Stimulated activated CD4-positive, alpha-beta T cell treated with anti-CD3 and anti-CD28 coated beads, Interleukin-12 subunit alpha, Interleukin-12 subunit beta, amount 100 ng/mL, for 24 hours (primary cell): ENCODE measurements around the gene STEAP2.
"Not testable (repeated sequence)": the region's sequence is repeated elsewhere in the genome, so short reads cannot be mapped to it uniquely, and the experiment has no call there.

Experiments used
- DNase-seq, 2 experiments: peaks; one replicate each; pipeline ENCODE4 v3.0.0-alpha.2; 2020; ENCODE audit warnings: low read depth in 2 of 2

STEAP2 gene

GRCh38 chr7:90233569-90233968, 22.0 kb downstream of the STEAP2 start:
- no peak for DNase-seq

- DNase-seq, result no peak
These were observed 25.3 kb downstream of the STEAP2 start for GRCh38 chr7:90236721-90237289.

- DNase-seq, result no peak
These were observed 26.5 kb downstream of the STEAP2 start for GRCh38 chr7:90238022-90238421.

- no peak for DNase-seq
These were observed 27.0 kb downstream of the STEAP2 start for GRCh38 chr7:90238583-90238982.

DNA sequence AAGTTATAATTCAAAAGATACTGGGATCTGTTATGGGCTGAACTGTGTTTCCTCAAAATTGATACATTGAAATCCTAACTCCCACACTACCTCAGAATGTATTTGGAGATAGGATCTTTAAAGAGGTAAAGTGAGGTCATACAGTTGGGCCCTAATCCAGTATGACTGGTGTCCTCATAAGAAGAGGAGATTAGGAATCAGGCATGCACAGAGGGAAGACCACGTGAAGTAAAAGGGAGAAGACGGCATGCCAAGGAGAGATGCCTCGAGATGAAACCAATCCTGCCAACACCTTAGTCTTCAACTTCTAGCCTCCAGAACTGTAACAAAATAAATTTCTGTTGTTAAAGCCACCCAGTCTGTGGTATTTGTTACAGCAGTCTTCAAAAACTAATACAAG, 27.5 kb downstream of the STEAP2 start:
- DNase-seq, result no peak

DNA sequence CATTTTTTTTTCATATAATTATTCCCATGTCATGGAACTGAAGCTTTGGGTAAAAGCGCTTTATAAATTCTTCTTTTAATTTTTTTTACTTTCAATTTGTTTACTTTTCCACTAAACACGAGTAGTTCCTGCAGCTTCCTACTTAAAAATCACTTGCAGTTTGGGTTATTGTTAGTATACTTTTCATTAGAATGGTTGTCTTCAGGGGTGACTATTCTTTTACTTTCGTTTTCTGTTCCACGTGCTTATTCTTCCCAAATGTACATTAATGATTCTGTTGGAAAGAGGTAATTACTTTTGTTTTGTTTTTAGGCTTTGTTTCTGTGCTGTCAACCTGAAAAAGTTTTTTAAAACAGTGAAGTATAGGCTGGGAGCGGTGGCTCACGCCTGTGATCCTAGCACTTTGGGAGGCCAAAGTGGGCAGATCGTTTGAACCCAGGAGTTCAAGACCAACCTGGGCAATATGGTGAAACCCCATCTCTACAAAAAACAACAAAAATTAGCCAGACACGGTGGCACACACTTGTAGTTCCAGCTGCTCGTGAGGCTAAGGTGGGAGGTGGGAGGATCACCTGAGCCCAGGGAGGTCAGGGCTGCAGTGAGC, 28.2 kb downstream of the STEAP2 start:
- no peak for DNase-seq

DNA sequence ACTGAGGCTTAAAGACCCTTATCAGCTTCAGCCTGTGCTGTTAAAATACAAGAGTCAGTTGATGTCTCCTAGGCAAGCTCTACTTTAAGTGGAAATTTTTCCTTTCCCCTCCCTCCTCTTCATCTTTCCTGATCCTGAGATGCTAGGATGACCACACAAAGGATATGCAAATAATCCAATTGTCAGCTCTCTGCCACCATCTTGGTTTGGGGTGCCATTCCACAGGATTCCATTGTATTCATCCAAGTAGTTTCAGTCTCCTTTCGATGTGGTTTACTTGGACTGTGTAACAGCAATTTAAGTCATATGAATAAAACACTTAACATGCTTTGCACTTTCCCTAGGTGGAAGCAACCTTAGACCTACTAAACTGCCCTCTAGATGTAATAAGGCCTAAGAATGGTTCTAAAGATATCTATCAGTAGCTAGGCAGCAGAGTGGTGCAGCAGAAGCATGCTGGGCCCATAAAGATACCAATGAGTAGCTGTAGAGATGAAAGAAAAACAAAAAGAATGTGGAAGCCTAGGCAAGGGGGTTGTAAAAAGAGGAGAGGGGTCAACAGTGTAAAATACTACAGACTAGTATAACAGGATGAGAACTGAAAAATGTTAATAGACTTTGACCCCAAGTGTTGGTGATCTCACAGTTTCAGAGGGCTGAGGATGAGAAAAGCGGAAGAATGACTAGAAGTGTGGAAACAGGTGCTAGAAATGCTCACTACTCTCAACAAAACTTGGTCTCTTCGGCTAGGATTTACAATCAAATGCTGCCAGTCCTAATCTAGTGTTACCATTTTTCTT, 31.0 kb downstream of the STEAP2 start:
- DNase-seq, result no peak

GRCh38 chr7:90243556-90243955, 32.0 kb downstream of the STEAP2 start:
- no peak for DNase-seq

GRCh38 chr7:90244565-90244908, 33.0 kb downstream of the STEAP2 start:
- DNase-seq, result no peak

GRCh38 chr7:90244909-90245851, 33.6 kb downstream of the STEAP2 start, which contains the start of gene CFAP69:
TSS of gene CFAP69 (plus strand) at chr7:90245174. CDS start at chr7:90245425, 251 bp downstream.
- peak; percentile 70 to 89 for DNase-seq

- no peak for DNase-seq
These were observed 34.6 kb downstream of the STEAP2 start for GRCh38 chr7:90246171-90246570.

GRCh38 chr7:90248706-90249105, 37.2 kb downstream of the STEAP2 start:
- no peak for DNase-seq

DNA sequence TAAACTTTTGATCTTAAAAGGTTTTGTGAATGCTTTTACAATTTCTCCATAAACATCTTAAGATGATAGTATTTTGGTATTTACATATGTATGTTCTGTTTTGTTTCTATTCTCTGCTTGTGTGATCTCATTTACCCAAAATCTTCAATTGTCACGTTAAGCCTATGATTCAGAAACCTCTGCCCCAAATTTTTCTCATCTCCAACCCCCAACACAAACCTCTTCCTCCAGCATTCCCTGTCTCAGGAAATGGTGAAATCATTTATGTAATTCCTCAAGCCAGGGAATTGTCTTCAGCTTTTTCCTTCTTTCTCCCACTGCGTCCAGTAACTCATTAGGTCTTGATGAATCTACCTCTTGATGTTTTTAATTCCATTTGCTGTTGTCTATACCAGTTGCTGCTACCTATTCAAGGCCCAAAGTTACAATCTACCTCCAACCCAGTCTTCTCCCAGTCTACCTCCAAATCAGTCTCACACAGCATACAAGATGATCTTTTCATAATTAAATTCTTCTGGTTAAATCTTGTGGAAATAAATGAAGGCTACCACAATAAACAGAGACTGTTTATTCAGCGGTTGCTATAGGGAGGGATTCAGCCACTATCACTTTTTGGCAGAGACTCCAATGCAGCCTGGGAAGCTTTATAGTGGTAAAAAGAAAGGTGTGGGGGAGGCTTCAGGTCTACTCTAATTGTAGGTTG, 39.2 kb downstream of the STEAP2 start:
- no peak for DNase-seq

- no peak for DNase-seq
These were observed 39.7 kb downstream of the STEAP2 start for GRCh38 chr7:90251304-90251635.

DNA sequence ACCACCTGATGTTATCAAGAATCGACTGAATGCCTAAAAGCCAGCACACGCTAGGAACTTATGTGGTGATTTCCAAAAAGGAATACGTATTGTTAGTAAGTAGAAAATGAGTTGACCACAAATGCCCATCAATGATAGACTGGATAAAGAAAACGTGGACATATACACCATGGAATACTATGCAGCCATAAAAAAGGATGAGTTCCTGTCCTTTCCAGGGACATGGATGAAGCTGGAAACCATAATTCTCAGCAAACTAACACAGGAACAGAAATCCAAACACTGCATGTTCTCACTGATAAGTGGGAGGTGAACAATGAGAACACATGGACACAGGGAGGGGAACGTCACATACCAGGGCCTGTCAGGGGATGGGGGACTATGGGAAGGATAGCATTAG, 44.5 kb downstream of the STEAP2 start:
- DNase-seq, result not testable (repeated sequence)

- DNase-seq, result no peak
These were observed 45.2 kb downstream of the STEAP2 start for GRCh38 chr7:90256778-90257177.

DNA sequence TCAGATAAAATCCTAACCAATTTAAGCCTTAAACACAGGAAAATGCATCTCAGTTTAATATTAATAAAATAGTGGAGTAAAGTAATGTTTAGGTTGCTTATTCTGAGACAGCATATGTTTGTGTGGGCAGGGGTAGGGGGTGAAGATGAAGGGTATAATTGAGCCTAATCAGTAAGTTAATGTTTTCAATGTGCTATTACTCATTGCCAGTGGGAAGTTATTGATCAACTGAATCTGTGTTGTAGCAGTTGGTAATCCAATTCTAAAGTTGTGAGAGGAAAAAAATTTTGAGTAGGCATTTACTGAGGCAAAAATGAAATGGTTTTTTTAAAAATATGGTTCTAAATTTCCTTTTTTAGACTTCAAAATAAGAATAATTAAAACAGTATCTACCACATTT, 49.9 kb downstream of the STEAP2 start:
- no peak for DNase-seq

DNA sequence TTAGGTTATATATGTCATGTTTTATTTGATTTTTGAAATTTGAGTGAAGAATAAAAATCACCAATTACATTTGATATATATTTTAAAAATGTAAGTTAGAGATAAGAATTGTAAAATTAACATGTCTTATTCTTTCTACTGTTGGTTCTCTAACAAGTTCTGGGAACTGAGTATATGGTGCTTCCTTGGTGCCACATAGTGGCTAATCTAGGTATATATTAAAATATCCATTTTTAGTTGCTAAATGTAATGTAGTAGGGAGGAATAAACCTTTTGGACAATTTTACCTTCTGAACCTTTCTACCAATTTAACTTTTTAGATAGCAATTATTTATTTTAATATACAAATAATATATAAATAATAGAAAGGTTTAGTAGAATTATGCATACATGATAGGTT, 50.9 kb downstream of the STEAP2 start:
- no peak for DNase-seq

- no peak for DNase-seq
These were observed 55.3 kb downstream of the STEAP2 start for GRCh38 chr7:90266808-90267207.

- no peak for DNase-seq
These were observed 55.8 kb downstream of the STEAP2 start for GRCh38 chr7:90267263-90267858.

- no peak for DNase-seq
These were observed 57.6 kb downstream of the STEAP2 start for GRCh38 chr7:90269163-90269562.
